ENCODE measurements around the gene PLEKHM3.
"Not testable (repeated sequence)": the region's sequence is repeated elsewhere in the genome, so short reads cannot be mapped to it uniquely, and the experiment has no call there.

PLEKHM3 gene

DNA sequence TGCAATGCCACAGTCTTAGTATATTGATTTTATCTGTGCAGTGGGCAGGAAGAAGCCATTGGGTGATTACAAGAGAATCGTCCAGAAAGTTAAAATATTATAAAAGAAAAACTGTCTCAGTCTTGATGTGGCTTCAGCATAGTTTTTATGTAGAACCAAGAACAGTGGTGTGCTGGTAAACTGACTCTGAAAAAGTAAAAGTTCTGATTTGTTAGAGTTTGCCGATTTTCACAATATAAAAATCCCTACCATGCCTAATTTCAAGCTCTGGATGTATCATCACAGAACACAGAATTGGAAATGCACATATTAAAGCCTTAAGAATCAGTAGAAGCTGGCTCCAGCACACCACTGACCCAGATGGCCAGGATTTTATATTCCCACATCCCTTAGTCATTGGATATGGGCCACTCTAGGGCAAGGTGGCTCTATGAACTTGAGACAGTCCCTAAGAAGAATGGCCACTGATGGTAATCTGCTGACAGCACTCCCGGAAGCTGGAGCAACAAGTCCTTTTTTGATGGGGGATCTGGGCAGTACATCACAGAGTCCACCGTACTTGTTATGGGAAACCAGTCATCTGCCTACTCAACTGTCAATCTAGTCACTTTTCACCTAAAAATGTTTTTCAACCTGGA, 9.3 kb upstream of the PLEKHM3 start:
- no peak for DNase-seq

- peak; percentile 37 for DNase-seq
These were observed 8.6 kb upstream of the PLEKHM3 start for GRCh38 chr2:208033701-208034502.

DNA sequence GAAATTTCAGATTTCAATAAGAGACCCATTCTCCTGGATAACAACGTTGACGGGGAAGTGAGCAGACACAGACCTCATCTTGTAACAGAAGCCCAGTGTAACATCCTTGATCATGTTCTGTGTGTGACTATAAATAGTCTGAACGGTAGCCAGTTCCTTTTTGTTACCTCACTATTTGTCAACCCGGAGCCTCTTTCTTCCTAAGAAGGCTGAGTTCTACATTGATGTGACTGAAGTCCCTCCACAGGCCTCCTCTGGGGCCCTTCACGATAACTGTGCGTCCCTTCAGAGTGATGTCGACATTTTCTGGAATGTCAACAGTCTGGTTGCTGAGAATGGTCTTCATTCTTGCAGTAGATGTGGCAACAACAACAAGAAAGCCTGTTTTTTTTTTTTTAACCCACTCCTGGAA, 6.3 kb upstream of the PLEKHM3 start:
- no peak for DNase-seq

- peak; percentile 3 for DNase-seq
These were observed 472 bp upstream of the PLEKHM3 start for GRCh38 chr2:208025814-208026184.

DNA sequence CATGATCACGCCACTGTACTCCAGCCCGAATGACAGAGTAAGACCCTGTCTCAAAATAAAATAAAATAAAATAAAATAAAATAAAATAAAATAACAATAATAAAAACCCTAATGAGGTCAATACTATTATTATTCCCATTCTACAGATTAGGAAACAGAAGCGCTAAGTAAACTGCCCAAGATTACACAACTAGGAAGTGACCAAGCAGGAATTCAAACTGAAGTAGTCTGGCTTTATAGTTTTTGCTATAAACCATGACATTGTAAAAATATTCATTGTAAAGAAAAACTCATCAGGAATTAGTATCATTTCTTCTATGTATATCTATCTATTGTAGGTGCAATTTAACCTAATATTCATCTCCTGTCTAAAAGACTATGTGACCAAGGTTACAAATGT, 1.2 kb downstream of the PLEKHM3 start:
- no peak for DNase-seq

DNA sequence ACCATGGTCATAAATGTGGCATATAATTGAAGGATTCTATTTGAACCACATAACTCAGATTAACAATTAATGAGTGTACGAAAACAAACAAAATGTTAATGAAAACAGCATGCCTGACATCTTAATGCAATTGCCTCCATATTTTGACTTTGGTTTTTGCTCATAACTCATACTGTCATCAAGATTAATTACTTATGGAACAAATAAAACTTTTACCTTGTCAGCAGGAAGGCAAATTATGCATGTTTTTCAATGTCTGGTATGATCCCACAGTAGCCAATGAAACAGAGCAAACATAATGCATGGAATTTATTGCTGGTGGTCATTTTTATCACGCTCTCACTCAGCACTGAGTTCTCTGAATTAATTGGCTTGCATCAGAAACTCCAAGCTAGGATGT, 5.1 kb downstream of the PLEKHM3 start:
- DNase-seq, result no peak

DNA sequence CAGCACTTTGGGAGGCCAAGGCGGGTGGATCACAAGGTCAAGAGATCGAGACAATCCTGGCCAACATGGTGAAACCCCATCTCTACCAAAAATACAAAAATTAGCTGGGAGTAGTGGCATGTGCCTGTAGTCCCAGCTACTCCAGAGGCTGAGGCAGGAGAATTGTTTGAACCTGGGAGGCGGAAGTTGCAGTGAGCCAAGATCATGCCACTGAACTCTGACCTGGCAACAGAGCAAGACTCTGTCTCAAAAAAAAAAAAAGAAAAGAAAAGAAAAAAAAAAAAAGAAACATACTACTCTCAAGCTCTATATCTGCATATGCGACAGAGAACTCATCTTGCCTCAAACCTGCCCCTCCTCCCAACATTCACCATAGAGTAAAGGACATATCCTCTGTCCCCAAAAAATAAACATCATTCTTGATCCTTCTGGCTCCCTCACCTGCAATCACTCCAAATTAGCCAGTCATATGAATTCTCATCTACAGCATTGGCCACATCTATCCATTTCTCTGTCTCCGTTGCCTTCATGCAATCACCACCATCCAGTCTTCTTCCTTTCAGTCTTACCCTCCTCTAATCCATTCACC, 7.1 kb downstream of the PLEKHM3 start:
- not testable (repeated sequence) for DNase-seq

DNA sequence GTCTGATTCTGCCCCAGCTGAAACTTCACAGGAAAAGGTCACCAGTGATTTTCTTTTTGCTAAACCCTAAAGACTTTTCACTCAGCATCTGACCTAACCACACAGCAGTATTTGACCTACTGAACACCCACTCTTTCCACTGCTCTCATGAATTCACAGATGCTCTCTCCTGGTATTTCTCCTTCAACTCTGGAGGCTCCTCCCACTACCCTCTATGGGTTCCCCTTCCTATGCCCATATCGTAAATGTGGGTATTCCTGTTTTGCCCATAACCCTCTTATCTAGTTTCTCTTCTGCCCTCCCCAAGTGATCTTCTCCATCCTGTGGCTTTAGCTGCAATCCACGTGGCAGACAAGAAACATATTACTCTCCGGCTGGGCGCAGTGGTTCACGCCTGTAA, 7.6 kb downstream of the PLEKHM3 start:
- DNase-seq, result no peak

- DNase-seq, result peak; percentile 31
These were observed 9.9 kb downstream of the PLEKHM3 start for GRCh38 chr2:208015475-208015874.

DNA sequence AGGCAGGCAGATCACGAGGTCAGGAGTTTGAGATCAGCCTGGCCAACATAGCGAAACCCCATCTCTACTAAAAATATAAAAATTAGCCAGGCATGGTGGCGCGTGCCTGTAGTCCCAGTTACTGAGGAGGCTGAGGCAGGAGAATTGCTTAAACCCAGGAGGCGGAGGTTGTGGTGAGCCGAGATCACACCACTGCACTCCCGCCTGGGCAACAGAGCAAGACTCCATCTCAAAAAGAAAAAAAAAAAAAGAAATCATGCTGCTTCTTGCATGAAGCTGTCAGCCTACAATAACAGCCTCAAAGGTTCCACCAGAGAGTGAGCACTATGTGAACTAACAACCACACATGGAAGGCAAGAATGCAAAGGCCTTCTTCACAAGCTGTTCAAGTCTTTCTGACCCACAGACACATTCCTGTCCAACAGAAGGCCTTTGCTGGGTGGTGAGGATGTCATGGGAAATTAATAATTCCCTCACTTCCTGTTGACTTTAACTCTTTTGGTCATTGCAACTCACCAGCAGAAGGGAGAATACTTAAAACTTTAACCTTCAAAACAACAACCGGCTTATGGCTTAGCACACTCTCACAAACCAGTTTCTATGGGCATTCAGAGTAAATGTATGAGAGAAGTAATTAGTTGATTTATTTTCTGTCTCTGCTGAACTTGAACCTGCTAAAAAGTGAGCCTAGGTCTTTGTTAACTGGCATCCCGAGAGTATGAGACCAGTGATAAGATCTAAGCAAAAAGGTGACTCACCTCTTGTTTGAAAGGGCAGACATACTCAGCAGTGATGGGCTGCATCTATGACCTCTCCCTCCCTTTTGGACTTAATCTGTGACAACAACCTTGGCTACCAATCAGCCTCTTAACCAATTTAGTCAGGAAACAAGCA, 11.8 kb downstream of the PLEKHM3 start:
- DNase-seq, result no peak

DNA sequence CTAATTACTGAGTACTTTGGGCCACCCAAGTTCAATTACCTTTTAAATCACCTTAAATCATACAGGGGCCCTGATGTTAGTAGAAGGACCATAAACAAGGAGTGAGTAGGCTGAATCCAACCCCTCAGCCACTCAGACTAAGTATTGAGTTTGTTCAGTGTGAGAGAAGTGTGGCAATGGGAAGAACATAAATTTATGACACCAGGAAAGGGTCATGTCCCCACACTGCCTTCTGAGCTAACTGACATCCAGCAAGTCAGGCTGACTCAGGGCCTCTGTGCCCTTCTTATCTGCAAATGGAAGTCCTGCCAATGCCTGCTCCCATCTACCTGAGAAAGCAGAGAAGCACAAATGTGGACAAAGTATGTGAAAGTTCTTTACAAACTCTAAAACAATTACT, 12.9 kb downstream of the PLEKHM3 start:
- no peak for DNase-seq

- DNase-seq, result no peak
These were observed 14.8 kb downstream of the PLEKHM3 start for GRCh38 chr2:208010506-208010905.

DNA sequence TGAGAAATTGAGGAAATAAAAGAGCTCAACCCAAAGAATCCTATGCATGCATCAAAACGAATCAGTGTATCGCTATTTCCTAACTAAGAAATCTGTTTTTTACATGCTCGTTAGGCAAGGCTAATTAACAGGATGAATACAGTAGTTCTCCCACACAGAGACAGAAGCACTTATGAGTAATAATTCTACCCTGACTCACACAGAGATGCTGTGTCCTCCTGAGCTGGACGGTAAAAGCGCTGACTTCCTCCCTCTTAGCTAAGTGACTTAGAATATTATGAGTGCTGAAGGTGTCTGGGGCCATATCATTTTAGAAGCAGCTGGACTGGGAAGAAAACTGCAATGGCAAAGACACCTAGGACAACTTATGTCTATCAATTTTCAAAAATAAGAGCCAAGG, 18.5 kb downstream of the PLEKHM3 start:
- DNase-seq, result no peak

- no peak for DNase-seq
These were observed 19.0 kb downstream of the PLEKHM3 start for GRCh38 chr2:208006337-208006736.

DNA sequence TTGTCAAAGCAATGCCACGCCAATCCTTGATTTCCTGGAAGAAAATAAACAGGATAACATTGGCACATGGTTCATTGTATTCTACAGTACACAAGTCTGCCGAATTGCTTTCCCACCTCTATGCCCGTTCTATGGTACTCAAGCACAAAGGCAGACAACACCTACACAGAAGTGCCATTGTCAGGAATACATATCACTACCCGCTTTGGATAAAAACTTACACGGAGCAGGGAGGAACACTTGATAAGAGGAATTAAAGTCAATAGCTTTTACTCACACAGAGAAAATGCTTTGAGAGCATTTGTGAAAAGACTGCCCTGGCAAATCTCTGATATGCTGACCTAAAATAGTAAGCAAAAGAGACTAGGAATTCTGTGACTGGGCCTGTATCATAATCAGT, 23.4 kb downstream of the PLEKHM3 start:
- DNase-seq, result no peak

GRCh38 chr2:208000701-208001395, 24.5 kb downstream of the PLEKHM3 start:
- DNase-seq, result no peak

DNA sequence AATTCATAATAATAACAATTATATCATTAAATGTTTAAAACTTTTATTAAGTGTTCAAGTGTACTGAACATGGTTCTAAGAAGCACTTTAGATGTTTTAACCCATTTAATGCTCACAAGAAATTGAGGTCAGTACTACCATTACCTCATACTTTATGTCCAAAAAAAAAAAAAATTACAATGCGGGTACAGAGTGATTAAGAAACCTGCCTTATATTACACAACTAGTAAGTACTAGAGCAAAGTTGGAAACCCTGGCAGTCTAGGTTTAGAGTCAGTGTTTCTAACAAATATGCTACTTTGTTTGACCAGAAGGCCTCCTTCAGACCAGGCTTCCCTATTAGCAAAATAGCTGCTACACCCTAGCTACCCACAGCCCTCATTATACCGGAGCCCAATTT, 28.5 kb downstream of the PLEKHM3 start:
- DNase-seq, result no peak

- no peak for DNase-seq
These were observed 29.4 kb downstream of the PLEKHM3 start for GRCh38 chr2:207995887-207996286.

DNA sequence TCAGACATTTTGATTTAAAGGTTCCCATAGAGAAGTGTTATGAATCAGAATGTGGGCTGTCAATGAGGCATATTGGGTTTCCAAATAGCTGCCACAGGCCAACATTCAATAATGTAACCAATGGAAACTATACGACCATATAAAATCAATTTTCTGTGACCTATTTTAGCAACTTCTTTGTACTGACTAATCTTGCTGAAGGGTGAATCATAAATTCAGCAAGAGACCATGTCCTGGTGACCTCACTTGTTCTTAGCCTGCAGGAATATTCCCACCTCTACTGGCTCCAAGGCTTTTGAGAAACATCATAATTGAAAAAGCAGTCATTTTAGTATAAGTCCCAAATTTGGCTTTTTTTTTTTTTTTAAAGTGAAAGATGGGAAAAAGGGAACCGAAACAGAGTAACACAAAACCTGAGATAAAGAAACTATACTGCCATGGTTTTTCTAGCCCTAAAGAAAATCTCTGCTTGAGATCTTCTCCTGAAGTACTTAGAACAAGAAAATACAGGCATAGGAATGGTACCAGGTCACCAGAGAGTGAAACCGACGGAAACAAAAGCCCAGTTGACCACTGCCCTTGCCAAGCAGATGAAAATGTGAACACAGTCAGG, 32.1 kb downstream of the PLEKHM3 start:
- DNase-seq, result no peak

DNA sequence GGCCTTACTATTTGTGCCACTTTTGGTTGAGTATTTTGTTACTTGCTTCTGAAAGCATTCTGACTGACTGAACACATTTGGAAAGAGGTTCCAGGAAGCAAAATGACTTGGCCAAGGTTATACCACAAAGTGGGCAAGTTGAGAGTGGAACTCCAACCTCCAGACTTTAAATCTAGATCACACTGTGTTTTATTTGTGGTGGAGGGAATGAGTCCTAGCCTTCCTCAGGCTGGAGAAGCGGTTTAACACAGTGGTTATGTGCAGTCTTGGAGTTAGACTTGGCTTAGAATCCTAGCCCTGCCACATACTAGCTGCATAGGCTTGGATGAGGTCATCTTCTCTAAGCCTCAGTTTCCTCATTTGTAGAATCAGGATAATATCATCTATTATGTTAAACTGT, 33.4 kb downstream of the PLEKHM3 start:
- no peak for DNase-seq

GRCh38 chr2:207990784-207991183, 34.5 kb downstream of the PLEKHM3 start:
- no peak for DNase-seq

DNA sequence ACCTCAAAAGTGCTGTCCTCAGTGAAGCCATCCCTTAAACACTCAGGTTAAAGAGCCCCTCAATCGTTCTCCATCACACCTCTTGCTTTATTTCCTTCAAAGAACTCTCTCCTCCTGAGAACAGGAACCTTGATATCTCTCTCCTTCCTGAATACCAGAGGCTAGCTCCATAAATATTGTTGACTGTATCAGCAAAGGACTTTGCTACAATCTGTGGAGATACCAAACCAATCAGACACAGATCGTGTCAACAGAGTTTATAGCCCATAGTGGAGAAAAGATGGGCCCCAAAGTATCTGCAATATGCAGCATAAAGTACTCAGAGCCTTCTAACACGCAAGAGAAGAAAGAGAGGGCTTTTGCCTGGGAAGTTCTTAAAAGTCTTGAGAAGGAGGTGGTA, 36.4 kb downstream of the PLEKHM3 start:
- no peak for DNase-seq
